A172 (cell line): ENCODE measurements around the gene ZHX3. TPM values are rescaled to one million over a fixed set of nuclear protein-coding genes. Genes with fewer than 3 reads are reported as not detected.
A peak's percentile ranks its signal among the peaks of the same experiment; 100 is the strongest.

Experiments
- DNase-seq: peaks from one replicate; pipeline ENCODE4 v3.0.0-alpha.2; 2015; ENCODE audit warnings: low spot score
- total RNA-seq: library from RNA; depleted of rRNA; stranded (reverse); fragments of >200 nt; shearing (Covaris generic); gene quantifications from 2 replicates; pipeline ENCODE4 v1.2.3, GENCODE V29; 2014

ZHX3 gene
- total RNA-seq, 1 experiment from 2014 or later = 14.0 TPM

DNA sequence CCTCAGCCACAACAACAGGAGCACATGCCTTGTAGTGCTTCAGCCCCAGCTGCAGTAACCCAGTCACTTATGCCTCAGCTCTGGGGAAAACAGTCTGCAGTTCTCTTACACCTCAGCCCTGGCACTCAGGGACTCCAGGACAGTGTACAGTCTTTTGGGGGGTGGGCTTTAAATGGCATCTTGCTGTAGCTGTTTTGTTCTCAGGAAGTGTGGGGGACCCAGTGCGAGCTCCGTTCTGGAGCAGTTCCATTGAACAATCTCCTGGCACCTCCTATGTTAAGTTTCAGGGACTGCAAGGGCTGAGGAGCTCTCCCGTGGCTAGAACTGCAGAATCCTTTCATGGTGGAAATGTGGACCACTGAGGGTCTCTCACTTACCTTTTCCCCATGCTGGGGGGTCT, 125.0 kb downstream of the ZHX3 start:
- no peak for DNase-seq

DNA sequence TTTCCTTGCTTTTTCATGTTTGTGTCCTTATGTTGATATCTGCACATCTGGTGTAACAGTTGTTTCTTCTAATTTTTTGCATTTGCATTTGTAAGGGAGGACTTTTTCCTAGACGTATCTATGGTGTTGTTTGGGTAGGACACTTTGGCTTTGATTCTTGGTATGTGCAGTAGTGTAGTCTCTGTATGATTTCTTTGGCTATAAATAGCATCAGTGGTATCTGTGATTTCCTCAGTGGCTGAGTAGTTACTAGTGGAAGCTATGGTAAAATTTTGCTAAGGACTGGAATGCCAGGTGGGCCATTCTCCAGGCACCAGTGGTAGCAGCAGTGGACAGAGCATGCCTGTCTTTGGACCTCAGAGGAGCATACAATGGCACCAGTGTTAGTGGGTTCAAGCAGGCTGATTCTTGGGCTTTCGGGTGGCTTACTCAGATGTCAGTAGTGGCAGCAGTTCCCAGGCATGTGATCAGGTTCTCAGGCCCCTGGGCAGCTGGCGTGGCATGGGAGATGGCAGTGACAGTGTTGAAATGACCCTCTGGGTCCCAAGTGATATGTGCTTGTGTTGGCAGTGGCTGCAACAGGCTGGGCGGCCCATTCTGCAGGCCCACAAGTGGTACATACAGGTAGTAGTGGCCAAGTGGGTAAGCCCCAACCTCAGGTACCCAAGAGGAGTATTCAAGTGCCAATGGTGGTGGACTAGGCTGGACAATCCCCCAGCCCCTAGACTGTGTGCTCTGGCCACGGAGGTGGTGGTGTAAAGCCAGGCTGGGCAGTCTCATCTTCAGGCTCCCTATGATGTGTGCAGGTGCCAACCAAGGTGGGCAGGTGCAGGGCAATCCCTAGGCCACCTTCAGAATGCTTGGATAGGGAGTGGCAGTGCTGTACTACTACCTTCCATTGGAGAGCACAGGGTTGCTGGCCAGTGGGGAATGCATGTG, 125.7 kb downstream of the ZHX3 start:
- no peak for DNase-seq

DNA sequence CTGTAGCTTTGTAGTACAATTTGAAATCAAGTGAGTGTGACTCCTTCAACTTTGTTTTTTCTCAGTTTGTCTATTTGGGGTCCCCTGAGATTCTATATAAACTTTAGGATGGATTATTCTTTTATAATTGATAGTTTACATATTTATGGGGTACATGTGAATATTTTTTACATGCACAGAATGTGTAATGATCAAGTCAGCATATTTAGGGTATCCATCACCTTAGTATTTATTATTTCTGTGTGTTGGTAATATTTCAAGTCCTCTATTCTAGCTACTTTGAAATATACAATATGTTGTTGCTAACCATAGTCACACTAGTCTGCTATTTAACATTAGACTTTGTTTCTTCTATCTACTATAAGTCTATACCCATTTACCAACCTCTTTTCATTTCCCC, 129.9 kb downstream of the ZHX3 start:
- DNase-seq = no peak

DNA sequence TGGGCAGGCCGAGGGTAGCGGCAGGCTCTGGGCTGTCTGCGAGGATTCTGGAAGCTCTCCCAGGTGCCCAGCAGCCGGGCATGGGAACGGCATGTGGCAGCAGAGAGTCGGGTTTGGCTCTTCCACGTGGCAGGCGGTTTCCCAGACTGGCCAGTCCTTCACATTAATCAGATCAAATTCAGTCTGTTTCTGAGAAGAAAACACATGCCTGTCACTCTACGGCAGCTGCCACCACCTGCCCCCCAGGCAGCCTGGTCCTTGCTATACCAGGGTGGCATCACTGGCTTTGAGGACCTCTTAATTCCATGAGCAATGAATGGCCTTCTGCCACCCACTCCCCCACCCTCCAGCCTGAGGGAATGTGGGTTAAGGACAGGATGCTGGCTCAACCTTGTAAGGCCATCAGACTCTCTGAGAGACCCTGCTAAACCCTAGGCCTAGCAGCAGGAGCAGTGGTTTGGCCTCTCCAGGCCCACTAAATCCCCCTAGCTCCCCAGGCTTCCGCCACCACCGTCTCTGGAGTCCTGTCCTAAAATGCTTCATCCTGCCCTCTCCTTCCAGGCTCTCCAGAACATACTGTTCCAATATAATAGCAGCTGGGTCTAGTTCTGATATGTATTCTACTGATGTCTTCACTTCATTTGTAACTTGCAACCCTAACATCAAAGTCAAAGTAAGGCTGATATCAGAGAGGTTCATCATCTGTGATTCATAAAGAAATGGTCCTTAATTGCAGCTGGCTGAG, 132.3 kb downstream of the ZHX3 start:
- DNase-seq = no peak

DNA sequence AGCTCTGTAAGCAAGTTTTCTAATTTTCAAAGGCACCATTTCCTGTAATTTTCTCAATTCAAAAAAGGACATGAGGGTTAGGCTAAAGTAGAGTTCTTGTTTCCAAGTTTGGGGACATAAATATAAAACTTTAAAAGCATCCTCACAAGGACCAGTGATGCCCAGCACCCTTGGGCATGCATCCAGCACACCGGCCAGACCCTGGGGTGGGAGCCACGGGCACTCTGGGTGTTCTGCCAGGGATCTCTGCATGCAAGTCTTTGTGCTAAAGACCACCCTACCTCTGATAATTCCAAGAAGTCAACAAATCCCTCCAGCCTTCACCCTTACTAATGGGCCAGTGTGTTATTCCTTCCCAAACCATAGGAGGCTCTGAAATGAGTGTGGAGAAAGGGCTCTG, 133.7 kb downstream of the ZHX3 start:
- no peak for DNase-seq

DNA sequence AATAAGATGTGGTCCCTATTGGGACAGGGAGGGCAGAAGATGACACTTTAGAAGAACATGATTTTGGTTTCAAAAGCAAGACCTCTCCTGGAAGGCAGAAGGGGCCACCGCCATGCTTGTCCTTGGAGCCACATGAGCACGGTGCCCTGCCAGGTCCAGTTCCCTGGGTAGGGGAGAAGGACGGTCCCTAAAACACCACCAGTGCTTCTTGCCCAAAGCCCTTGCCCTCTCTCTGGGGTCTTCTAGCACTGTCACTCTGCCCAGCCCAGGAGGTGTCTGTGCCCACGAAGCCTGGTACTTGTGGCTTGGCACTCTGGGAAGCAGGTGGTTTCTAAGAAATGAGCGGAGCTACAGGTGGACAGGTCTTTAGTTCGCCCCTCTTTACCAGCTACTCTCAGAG, 134.1 kb downstream of the ZHX3 start:
- DNase-seq = no peak

DNA sequence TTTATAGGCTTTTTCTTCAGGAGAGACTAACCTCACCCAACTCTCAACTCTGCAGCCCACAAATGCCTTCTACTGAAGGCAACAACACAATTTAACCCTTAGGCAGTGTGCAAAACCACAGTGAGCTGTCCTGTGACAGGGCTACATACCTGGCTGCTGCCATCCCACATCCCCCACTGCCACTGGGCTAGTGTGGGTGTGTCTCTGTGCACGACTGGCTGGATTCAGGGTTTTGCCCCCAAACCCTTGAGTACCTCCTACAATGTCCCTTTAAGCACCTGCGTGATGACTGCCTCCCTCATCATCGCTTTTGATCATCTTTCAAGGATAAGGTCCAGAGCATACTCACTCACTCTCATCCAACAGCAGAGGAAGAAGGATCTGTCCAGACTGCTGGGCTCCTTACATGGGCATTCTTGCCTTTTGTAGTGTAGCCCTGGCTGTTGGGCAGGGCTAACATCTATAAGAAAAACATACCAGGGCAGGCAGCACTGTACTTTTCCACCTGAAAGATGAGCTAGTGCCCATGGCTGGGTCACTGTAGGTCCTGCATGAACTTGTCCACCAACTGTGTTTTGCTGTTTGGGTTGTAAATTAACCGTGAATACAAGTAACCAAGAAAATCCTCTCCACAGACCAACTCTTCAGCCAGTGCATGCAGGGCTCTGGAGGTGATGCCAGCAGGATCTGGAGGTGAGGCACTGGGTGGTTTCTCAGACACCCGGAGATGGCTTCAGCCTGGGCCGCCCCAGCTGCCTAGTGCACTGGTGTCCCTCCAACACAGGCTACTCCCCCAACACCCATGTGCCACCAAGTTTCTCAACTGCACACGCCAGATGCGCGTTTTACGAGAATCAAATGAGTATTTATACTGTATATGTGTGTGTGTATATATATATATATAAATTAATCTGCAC, 135.0 kb downstream of the ZHX3 start:
- no peak for DNase-seq

DNA sequence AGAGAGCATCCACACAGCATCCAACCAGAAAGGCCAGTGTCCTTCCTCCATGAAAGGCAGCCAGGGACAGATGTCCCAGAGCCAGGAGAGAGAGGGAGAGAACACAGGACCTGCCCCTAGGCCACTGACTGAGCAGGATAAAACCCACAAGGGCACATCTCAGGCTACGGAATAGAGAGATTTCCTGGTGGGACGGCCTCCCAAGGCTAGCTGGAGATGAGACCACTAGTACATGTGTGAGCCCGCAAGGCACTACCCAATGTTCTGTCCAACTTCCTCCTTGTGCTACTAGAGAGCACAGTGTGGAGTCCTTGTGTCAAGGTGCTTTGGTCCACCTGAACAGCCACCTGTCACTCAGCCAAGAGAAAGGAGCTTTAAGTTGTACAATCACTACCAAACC, 136.0 kb downstream of the ZHX3 start:
- no peak for DNase-seq

DNA sequence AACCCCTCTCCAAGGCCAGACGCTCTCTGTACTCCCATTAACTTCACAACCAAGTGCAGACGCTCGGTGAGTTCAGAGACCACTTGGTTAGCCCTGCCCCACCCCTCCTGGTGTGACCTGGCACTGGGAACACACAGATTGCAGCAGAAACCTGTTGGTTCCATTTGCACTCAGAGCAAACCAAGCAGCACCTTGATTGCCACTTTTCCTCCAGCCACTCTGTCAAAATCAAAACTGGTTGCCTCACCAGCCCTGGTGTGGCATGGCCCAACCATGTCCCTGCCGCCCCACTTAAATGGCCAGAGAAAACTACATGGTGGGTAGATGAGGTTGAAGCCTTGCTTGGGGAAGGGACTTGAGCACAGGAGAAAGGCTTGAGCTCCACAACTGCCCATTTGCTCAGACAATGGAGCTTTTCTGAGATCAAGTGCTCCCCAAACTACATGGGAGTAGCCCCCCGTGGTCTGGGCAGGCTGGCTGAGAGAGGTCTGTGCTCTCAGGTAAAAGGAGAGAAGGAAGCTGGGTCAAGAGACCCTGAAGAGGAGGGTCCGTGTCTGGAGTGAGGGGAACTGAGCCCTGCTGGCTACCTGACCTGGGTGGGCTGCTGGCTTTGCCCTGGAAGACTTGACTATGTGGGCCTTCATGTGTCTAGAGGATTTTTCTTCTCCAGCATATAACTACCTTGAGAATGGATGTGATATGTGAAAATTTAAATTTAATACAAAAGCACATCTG, 136.8 kb downstream of the ZHX3 start:
- no peak for DNase-seq

DNA sequence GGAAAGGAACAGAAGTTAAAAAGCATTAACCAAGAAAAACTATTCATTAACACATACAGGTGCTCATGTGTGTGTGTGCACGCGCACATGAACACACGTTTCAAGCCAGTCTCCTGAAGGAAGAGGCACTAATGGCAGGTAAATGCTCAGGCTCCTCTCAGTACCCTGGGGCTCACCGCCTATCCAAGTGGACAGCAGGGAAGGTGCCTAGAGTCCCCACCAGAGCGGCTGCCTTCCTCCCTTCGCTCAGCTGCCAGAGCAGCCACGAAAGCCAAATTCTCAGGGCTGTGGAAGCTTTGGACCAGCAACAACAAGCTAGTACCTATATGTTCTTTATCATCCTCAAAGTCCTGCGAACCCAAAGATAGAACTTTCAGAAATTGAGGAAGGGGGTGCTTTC, 137.6 kb downstream of the ZHX3 start:
- DNase-seq = no peak

DNA sequence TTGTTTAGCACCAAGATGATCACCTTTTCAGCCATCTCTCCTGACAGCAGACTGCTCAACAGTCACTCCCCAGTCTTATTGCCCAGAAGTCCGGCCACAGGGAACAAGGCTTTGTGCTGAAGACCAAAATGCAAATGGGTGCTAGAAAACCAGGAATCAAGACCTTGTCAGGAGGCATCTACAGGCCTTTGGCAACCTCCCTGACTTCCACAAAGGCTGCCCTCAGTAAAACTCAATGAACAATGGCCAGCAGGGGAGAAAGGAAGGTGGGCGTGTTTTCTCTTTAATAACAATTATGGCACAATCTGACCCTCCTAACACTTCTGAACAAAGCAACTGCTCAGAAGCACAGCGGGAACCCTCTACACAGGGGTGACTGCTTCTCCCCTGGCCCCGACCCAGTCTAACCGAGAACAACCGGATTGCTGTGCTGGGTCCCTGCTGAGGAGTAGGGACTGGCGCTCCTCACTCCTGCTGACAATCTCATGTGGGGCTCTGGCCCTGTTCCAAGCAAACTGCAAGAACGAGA, 138.6 kb downstream of the ZHX3 start:
- no peak for DNase-seq

DNA sequence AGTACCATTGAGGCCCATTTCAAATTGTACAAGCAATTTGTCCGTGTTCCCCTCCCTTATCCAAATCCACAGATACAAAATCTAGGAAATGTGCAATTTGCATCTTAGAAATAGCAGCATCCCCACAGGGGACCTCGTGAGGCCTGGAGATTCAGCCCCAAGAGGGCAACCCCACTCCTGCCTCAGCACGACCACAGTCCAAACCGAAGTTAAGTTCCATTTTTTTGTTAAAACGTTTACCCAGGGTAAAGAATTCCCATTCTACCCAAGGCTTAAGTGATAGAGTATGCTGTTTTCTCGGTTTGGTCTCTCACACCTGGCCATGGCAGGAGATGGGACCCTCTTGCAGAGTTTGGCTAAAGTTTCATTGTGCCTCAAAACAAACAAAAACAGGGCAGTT, 139.0 kb downstream of the ZHX3 start:
- no peak for DNase-seq

DNA sequence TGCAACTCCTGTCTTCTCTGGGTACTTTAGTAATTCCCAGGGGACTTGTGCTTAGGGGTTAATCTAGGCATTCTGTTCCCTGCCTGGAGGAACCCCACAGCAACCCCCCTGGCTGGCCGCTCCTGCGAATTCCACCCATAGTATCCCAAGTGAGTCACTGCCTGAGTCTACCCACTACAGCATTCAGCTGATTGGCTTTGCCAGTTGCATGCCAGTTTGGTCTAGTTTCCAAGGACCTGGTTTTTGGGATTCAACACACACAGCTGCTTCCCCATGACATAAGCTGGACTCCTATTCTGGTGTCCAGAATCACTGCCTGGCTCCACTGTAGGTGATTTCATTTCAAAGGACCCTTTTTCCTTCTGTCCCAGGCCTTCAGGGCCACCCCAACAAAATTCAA, 139.9 kb downstream of the ZHX3 start:
- peak; percentile 92 for DNase-seq

DNA sequence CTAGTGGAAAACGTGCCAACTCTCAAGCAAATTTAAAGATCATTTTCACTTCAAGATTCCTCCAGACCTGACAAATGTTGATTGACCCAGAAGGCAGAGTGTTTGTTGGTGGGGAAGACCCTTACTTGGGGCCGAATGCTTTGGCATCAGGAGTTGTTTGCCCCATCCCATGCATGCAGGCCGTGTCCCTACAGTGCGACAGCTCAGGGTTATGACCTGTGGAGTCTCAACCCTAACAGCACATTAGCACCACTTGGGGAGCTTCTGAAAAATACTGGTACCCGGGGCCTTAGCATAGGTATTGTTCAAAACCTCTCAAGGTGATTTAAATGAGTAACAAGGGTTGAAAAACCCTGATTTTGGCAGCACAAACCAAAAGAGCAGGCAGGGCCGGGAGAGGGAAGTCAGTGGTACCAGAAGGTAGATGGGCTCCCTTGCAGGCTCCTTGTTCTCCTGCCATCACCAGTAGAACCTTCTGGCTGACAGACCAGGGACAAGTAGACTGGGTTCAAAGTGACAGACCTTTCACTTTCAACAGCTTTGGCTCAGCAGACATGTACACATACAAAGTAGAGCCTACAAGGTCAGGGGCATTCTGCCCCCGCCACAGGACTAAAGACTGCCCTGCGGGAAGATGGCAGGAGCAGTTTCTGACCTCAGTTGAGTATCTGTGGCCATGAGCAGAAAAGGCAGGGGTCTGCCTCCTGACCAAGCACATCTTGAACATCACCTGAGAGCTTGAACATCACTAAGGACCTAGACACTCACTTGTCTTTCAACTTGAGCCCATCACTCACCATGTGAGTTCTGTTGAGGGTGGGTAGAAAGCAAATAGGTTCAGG, 140.6 kb downstream of the ZHX3 start:
- DNase-seq = no peak

DNA sequence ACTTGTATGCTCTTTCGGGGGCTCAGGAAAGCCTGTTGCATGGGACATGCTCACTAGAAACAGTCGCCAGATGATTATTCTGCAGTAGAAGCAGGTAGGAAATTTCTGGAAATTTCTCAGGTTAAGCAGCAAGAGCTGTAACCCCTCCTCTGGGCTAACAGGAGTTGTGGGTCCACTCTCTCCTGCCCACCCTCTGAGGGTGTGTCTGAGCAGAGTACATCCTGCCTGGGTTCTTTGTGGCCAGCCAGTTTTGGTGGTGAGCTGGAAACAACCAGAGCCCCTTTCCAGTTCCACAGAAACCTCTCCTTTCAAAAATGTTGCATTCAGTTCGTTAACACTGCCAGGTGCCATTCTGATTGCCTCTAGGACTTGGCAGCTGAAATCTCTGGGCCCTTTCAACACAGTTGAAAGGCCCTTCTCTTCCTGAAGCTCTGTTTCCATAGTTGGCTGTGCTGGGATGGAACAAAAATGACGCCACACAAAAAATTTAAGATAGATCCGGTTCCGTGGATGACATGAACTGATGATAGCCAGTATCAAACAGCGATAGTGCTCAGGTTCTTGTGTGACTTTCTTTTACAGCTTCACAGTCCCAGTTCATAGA, 141.7 kb downstream of the ZHX3 start:
- DNase-seq = no peak

DNA sequence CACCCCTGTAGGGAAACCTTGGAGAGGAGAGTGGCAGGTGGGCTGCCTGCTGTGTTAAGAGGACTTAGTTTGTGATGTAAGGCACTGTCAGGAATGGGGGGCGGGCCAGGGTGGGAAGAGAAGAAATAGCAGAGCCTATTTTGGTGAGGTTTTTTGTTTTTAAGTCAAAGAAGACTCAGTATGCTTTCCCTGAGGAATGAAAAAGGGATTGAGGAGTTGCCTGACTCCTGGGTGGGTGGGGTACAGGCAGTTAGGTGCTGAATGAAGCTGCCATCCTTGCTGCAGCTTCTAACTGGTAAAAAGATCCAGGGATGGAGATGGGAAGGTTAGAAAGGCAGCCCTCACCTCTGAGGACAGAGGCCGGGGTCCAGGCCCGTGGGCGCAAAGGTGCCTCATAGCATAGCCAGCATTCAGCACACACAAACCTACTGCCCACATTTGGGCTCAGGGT, 142.3 kb downstream of the ZHX3 start:
- no peak for DNase-seq

DNA sequence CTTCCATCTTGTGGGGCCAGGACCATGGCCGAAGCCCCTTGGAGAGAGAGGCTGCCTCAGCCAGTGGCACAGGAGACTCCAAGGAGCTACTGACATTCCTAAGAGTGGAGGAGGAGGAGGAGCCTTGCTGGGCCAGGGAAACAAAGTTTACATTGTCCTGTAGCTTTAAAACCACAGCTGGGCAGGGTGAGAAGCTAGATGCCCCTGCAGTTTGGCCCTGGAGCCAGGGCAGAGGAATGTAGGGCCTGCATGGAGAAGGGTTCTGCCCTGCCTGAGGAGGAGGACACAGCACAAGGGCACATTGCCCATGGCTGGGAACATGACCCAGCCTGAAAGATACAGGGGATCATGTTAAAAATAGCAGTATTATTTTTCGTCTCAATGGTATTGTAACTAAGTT, 142.7 kb downstream of the ZHX3 start:
- no peak for DNase-seq

DNA sequence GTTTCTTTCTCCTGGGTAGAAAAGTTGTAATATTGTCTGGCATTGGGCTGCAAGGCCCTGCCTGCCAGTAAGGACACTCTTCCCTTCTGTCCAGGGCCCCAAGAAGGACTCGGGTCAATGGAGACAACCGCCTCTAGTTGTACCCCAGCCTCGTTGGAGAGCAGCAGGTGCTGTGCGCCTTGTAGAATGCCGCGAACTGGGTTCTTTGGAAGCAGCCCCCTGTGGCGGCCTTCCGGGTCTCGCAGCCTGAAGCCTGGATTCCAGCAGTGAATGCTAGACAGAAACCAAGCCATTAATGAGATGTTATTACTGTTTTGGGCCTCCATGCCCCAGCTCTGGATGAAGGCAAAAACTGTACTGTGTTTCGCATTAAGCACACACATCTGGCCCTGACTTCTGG, 143.2 kb downstream of the ZHX3 start:
- DNase-seq = no peak

DNA sequence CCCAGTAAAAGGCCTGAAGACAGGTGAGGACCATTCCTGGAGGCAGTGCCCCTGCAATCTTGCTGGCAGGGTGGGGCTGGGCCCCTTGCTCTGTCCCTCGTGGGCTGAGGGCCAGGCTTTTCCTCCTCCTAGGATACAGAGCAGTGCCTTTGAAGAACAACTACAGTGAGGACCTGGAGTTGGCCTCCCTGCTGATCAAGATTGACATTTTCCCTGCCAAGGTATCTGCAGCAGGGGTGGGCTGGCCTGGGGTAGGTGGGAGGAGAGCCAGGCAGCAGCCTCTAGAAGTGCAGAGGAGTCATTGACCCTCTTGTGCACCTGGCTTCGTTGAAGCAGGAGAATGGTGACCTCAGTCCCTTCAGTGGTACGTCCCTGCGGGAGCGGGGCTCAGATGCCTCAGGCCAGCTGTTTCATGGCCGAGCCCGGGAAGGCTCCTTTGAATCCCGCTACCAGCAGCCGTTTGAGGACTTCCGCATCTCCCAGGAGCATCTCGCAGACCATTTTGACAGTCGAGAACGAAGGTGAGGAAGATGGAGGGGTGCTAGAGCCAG, 143.7 kb downstream of the ZHX3 start:
- no peak for DNase-seq
